Ecto neural progenitor cell (in vitro differentiated cells): ENCODE results near the gene TMEM253.

Experiments used
- DNase-seq: peaks from one replicate; pipeline ENCODE4 v3.0.0-alpha.2; 2018; ENCODE audit warnings: low spot score

TMEM253 gene

GRCh38 chr14:21090940-21091663, 9.8 kb upstream of the TMEM253 start:
- DNase-seq, result no peak

- no peak for DNase-seq
These were observed 9.0 kb upstream of the TMEM253 start for GRCh38 chr14:21091821-21092272.

- peak; percentile 93 for DNase-seq
These were observed 8.4 kb upstream of the TMEM253 start for GRCh38 chr14:21092273-21093011.

- no peak for DNase-seq
These were observed 7.8 kb upstream of the TMEM253 start for GRCh38 chr14:21093018-21093417.

- DNase-seq, result peak; percentile 91
These were observed 6.8 kb upstream of the TMEM253 start for GRCh38 chr14:21093769-21094681.

- no peak for DNase-seq
These were observed 5.2 kb upstream of the TMEM253 start for GRCh38 chr14:21095430-21096205.

GRCh38 chr14:21096438-21096837, 4.4 kb upstream of the TMEM253 start:
- DNase-seq, result peak; percentile 30

GRCh38 chr14:21096978-21097635, 3.8 kb upstream of the TMEM253 start:
- DNase-seq, result no peak

GRCh38 chr14:21097636-21098075, 3.2 kb upstream of the TMEM253 start:
- peak; percentile 72 for DNase-seq

GRCh38 chr14:21098076-21098891, 2.6 kb upstream of the TMEM253 start, which contains the start of gene ZNF219:
Gene ZNF219 (minus strand): TSS chr14:21098655. CDS start chr14:21093591, 5,064 bp downstream.
- peak; percentile 87 for DNase-seq

- DNase-seq, result no peak
These were observed 1.8 kb upstream of the TMEM253 start for GRCh38 chr14:21098892-21099595.

GRCh38 chr14:21099596-21099985, 1.3 kb upstream of the TMEM253 start:
- no peak for DNase-seq

- no peak for DNase-seq
These were observed 1.0 kb downstream of the TMEM253 start for GRCh38 chr14:21101802-21102413.

GRCh38 chr14:21102521-21103410, 1.9 kb downstream of the TMEM253 start:
- no peak for DNase-seq

GRCh38 chr14:21103411-21103709, 2.5 kb downstream of the TMEM253 start:
- no peak for DNase-seq

- peak; percentile 97 for DNase-seq
These were observed 3.0 kb downstream of the TMEM253 start for GRCh38 chr14:21103710-21104447.

GRCh38 chr14:21104448-21105060, 3.7 kb downstream of the TMEM253 start:
- DNase-seq, result peak; percentile 81
